Measurements from ENCODE around the gene ANAPC15.
"Not testable (repeated sequence)": the region's sequence is repeated elsewhere in the genome, so short reads cannot be mapped to it uniquely, and the experiment has no call there.

DNA sequence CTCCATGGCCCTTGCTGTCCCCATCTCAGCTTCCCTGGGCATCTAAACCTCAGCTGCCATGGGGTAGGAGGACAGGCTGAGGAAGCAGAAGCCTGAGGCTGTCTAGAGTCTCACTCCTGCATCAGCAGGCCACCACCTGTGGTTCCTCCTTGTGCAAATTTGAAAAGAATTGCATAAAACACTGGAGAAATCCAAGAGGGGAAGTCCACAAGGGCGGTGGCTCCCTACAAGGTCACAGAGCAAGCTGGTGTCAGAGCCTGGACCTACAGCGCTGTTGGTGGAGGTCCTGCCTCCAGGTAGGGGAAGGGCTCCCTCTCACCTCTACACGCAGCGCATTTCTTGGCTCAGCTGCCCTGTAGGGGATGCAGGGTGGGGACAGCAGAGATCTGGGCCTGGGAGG is 23.0 kb upstream of the ANAPC15 start, which contains the start of gene FOLR3:
- TF ChIP-seq POLR2AphosphoS5 (IDR thresholded peaks at IDR 0.05; ENCODE audit: low read depth, low read length); RFX5 (IDR thresholded peaks at IDR 0.05; ENCODE audit: low read length): not testable (repeated sequence)
- TF ChIP-seq, protein P1, sequence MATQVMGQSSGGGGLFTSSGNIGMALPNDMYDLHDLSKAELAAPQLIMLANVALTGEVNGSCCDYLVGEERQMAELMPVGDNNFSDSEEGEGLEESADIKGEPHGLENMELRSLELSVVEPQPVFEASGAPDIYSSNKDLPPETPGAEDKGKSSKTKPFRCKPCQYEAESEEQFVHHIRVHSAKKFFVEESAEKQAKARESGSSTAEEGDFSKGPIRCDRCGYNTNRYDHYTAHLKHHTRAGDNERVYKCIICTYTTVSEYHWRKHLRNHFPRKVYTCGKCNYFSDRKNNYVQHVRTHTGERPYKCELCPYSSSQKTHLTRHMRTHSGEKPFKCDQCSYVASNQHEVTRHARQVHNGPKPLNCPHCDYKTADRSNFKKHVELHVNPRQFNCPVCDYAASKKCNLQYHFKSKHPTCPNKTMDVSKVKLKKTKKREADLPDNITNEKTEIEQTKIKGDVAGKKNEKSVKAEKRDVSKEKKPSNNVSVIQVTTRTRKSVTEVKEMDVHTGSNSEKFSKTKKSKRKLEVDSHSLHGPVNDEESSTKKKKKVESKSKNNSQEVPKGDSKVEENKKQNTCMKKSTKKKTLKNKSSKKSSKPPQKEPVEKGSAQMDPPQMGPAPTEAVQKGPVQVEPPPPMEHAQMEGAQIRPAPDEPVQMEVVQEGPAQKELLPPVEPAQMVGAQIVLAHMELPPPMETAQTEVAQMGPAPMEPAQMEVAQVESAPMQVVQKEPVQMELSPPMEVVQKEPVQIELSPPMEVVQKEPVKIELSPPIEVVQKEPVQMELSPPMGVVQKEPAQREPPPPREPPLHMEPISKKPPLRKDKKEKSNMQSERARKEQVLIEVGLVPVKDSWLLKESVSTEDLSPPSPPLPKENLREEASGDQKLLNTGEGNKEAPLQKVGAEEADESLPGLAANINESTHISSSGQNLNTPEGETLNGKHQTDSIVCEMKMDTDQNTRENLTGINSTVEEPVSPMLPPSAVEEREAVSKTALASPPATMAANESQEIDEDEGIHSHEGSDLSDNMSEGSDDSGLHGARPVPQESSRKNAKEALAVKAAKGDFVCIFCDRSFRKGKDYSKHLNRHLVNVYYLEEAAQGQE (IDR thresholded peaks at IDR 0.05; ENCODE audit: low read depth, low read length): not testable (repeated sequence)
- TF ChIP-seq, protein P2, sequence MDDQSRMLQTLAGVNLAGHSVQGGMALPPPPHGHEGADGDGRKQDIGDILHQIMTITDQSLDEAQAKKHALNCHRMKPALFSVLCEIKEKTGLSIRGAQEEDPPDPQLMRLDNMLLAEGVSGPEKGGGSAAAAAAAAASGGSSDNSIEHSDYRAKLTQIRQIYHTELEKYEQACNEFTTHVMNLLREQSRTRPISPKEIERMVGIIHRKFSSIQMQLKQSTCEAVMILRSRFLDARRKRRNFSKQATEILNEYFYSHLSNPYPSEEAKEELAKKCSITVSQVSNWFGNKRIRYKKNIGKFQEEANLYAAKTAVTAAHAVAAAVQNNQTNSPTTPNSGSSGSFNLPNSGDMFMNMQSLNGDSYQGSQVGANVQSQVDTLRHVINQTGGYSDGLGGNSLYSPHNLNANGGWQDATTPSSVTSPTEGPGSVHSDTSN (IDR thresholded peaks at IDR 0.05): not testable (repeated sequence)
- TF ChIP-seq, protein P3, sequence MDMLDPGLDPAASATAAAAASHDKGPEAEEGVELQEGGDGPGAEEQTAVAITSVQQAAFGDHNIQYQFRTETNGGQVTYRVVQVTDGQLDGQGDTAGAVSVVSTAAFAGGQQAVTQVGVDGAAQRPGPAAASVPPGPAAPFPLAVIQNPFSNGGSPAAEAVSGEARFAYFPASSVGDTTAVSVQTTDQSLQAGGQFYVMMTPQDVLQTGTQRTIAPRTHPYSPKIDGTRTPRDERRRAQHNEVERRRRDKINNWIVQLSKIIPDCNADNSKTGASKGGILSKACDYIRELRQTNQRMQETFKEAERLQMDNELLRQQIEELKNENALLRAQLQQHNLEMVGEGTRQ (IDR thresholded peaks at IDR 0.05; ENCODE audit: borderline replicate concordance, low read depth, low read length): not testable (repeated sequence)
- TF ChIP-seq, protein P4, sequence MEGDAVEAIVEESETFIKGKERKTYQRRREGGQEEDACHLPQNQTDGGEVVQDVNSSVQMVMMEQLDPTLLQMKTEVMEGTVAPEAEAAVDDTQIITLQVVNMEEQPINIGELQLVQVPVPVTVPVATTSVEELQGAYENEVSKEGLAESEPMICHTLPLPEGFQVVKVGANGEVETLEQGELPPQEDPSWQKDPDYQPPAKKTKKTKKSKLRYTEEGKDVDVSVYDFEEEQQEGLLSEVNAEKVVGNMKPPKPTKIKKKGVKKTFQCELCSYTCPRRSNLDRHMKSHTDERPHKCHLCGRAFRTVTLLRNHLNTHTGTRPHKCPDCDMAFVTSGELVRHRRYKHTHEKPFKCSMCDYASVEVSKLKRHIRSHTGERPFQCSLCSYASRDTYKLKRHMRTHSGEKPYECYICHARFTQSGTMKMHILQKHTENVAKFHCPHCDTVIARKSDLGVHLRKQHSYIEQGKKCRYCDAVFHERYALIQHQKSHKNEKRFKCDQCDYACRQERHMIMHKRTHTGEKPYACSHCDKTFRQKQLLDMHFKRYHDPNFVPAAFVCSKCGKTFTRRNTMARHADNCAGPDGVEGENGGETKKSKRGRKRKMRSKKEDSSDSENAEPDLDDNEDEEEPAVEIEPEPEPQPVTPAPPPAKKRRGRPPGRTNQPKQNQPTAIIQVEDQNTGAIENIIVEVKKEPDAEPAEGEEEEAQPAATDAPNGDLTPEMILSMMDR (IDR thresholded peaks at IDR 0.05): not testable (repeated sequence)
